ENCODE results near the gene GAPT.

DNA sequence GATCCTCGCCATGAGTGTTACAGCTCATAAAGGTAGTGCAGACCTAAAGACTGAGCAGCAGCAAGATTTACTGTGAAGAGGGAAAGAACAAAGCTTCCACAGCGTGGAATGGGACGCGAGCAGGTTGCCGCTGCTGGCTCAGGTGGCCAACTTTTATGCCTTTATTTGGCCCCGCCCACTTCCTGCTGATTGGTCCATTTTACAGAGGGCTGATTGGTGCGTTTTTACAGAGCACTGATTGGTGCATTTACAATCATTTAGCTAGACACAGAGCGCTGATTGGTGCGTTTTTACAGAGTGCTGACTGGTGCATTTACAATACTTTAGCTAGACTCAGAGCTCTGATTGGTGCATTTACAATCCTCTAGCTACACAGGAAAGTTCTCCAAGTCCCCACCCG lies 45.2 kb upstream of the GAPT start:
- no peak for TF ChIP-seq EZH2 (IDR thresholded peaks at IDR 0.05; ENCODE audit: borderline replicate concordance, insufficient read depth, low read length, poor library complexity, severe bottlenecking)
- no peak for TF ChIP-seq CTCF (IDR thresholded peaks at IDR 0.05; ENCODE audit: poor library complexity, severe bottlenecking)
- no peak for TF ChIP-seq MXI1 (conservative IDR thresholded peaks at IDR 0.05; ENCODE audit: poor library complexity, severe bottlenecking)
- no peak for TF ChIP-seq POLR2AphosphoS5 (IDR thresholded peaks at IDR 0.05)
- no peak for TF ChIP-seq REST (IDR thresholded peaks at IDR 0.05; ENCODE audit: borderline replicate concordance)
- no peak for TF ChIP-seq TAF1 (IDR thresholded peaks at IDR 0.05; ENCODE audit: low read depth)
- TF ChIP-seq EP300 (conservative IDR thresholded peaks at IDR 0.05; ENCODE audit: poor library complexity, severe bottlenecking) = no peak
- no peak for TF ChIP-seq SMC3 (conservative IDR thresholded peaks at IDR 0.05; ENCODE audit: poor library complexity)
- no peak for TF ChIP-seq RAD21 (conservative IDR thresholded peaks at IDR 0.05)

Data from neural cell (in vitro differentiated cells).